Islet precursor cell (in vitro differentiated cells): ENCODE measurements around the gene TRIM40.
A peak's percentile ranks its signal among the peaks of the same experiment; 100 is the strongest.
"Not testable (repeated sequence)": the region's sequence is repeated elsewhere in the genome, so short reads cannot be mapped to it uniquely, and the experiment has no call there.

Experiments
- DNase-seq: peaks from one replicate; pipeline ENCODE4 v3.0.0-alpha.2; 2018

The TRIM40 gene

DNA sequence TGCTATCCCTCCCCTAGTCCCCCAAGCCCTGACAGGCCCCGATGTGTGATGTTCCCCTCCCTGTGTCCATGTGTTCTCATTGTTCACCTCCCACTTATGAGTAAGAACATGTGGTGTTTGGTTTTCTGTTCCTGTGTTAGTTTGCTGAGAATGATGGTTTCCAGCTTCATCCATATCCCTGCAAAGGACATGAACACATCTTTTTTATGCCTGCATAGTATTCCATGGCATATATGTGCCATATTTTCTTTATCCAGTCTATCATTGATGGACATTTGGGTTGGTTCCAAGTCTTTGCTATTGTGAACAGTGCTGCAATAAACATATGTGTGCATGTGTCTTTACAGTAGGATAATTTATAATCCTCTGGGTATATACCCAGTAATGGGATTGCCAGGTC, 29.3 kb downstream of the TRIM40 start:
- not testable (repeated sequence) for DNase-seq

DNA sequence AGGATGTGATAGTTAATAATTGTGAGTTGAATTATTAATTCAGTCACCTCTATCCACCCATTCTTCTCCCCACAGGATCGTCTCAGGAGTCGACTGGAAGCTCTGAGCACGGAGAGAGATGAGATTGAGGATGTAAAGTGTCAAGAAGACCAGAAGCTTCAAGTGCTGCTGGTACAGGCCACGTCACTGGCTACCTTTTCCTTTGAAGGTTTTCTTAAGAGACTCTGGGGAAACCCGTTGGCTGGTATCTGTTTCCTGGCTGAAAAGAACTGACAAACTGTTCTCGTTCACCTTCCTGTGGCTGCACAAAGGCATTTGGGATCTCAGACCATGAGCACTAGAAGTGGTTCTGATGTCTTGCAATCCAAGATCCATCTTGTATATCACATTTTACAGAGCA, 31.2 kb downstream of the TRIM40 start:
- DNase-seq = peak; percentile 3

DNA sequence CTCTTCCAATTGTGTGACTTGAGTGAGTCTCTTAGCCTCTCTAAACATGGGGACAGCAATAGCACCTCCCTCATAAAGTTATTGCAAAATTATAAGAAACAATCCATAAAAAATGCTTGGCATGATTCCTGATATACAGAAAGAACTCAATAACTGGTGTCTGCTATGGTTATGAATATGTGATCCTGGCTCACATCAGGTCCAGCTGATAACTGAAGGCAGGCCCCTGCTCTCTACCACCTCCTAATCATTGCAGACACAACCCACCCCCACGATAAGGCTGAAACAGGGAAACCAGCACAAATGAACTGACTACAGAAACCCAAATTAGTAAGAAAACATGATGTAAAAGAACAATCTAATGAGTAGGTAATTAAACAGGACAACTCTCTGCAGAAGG, 32.8 kb downstream of the TRIM40 start:
- peak; percentile 15 for DNase-seq

DNA sequence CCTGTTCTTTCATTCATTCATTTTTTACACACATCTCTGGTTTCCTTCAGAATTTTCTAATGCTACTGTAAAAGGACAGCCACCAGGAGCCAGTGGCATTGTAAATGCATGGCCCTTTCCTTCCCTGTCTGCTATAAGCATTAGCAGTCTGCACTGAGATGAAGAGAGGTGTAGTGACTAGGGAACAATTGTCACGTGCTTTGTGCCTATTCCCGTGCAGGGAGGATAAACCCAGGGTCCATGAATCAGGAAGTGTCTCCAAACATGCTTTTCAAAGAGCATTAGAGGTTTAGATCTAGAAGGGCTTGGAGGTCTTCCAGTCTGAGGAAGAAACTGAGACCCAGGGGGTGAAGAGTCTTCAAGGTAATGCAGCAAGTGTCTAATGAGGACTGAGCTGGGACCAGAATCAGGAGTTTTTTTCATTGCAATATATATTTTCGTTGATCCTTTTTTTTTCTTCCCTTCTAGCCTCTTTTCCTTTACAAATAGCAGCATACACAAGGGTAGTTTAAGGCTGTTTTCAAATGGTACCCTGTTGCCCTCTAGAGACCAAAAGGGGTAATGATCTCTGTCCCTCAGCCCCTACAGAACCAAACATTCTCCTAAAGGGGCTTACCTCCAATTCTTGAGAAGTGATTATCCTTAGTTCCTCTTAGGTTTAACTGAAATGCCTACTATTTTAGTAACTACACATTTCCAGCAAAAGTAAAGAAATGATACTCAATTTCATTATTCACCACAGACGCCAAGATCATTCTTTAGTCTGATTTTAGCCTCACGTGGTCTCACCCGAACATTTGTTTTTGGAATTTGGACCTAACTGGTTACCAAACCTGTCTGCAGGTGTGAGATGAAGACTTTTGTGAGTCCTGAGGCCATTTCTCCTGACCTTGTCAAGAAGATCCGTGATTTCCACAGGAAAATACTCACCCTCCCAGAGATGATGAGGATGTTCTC, 34.0 kb downstream of the TRIM40 start:
- DNase-seq = peak; percentile 54

DNA sequence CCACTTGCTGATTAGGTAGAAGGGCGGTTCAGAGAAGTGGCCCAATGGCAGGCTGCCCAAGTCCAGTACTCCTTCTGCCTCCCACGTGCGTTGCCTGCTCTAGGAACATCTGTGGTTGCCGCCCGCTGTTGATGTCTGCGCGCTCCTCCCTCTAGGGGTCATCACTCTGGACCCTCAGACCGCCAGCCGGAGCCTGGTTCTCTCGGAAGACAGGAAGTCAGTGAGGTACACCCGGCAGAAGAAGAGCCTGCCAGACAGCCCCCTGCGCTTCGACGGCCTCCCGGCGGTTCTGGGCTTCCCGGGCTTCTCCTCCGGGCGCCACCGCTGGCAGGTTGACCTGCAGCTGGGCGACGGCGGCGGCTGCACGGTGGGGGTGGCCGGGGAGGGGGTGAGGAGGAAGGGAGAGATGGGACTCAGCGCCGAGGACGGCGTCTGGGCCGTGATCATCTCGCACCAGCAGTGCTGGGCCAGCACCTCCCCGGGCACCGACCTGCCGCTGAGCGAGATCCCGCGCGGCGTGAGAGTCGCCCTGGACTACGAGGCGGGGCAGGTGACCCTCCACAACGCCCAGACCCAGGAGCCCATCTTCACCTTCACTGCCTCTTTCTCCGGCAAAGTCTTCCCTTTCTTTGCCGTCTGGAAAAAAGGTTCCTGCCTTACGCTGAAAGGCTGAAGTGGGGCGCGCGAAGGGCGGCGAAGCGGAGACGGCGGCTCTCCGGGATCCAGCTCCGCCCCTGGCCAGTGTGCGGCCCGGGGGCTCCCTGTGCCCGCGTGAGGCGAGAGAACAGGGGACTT, 35.9 kb downstream of the TRIM40 start:
- peak; percentile 86 for DNase-seq

DNA sequence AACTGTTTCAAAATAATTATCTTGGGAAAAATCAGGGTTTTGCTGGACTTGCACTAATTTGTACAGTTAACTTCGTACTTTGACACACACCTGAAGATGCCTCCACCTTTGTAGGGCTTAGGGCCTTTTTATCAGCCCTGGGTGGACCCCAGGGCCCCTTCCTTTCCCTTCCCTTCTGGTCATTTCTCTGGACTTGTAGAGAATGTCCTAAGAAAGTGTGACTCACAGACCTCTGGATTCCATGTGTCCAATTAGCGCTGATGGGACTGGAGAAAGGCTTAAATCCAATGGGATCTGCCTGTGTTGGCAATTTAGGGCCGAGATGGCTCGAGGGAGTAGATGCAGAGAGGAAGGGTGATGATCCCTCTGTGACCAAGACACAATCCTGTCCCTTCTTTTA, 36.7 kb downstream of the TRIM40 start:
- no peak for DNase-seq

DNA sequence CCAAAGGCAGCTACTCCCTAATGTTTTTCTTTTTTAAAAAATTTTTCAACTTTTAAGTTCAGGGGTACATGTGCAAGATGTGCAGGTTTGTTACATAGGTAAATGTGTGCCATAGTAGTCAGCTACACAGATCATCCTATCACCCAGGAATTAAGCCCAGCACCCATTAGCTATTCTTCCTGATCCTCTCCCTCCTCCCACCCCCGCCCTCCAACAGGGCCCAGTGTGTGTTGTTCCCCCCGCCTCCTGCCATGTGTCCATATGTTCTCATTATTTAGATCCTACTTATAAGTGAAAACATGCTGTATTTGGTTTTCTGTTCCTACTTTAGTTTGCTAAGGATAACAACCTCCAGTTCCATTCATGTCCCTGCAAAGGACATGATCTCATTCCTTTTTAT, 39.8 kb downstream of the TRIM40 start:
- DNase-seq = peak; percentile 7

DNA sequence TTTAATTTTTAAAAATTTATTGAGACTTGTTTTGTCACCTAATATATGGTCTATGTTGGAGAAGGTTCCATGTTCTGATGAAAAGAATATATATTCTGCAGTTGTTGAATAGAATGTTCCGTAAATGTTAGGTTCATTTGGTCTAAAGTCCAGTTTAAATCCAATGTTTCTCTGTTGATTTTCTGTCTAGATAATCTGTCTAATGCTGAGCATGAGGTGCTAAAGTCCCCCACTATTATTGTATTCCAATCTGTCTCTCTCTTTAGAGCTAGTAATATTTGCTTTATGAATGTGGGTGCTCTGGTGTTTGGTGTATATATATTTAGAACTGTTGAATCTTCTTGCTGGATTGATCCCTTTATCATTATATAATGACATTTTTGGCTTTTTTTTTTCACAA, 42.9 kb downstream of the TRIM40 start:
- DNase-seq = no peak

DNA sequence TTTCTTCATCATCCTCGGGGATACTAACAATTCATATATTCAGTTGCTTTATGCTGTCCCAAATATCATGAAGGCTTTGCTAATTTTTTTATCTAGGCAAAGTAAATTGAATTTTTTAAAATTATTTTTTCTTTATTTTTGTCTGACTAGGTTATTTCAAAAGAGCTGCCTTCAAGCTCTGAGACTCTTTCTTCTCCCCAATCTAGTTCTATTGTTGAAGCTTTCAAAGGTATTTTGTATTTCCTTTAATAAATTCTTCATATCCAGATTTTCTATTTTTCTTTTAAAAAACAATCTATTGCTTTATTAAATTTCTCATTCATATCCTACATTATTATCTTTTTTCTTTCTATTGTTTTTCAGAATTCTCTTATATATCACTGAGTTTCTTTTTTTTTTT, 44.2 kb downstream of the TRIM40 start:
- DNase-seq = no peak

DNA sequence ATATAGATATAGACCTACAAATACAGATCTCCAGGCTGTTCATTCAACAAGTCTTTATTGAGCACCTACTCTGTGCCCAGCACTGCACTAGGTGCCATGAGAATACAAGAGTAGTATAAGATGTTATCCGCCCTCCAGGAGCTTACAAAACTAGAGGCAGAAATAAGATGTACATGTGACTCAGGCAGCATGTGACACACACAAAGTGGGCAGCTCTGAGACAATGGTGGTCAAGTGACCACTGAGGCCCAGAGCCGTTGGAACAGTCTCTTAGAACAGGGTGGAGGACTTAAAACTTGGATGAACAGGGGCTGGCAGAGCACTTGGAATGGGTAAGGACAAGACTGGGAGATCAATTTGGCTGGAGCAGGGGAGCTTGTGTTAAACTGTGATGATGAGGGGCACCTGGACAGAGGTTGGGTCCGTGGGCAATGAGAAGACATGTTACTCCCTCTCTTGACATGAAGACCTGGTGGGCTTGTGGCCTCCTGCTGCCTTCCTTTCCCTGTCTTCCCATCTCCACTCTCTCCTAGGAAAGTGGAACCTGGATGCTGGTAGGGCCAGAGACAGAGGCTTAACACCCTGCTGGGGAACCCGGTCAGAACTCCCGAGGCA, 48.6 kb downstream of the TRIM40 start:
- no peak for DNase-seq

DNA sequence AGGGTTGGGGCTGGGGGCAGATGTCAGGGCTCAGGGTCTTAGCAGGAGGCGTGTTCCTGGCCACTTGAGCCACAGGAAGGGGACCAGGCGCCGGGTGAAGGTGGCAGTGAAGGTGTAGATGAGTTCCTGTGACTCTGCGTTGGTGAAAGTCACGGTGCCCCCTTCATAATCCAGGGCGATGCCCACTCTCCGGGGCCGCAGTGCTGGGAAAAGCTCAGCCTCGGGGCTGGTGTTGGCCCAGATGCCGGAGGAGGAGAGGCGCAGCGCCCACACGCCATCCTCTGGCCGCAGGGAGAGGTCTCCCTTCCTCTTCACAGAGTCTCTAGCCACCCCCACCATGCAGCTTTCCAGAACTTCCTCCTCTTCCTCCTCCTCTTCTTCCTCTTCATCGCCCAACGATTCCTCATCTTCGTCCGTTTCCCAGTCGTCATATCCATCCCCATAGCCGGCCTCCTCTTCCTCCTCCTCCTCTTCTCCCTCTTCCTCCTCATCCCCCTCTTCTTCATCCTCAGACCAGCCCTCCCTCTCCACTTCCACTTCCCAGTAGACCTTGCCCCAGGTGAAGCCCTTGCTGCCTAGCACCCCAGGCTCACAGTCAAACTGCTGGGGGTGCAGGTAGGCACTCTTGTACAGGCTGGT, 50.0 kb downstream of the TRIM40 start:
- no peak for DNase-seq

DNA sequence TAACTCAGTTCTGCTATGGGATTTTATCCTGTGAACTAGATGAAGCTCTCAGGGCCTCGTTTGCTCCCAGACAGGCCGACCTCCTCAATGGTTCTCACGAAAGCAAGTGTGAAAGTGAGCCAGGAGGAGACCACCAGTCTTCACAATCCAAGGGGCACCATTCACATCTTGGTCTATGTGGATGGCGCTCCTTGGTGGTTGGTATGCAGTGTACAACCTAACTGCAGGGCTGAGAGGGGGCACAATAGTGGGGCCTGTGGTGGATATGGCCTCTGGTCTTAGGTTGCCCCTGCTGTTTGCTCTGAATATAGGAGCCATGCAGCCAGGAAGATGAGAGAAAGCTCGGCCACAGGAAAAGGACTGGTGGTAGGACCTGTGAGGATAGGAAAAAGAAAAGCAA, 52.6 kb downstream of the TRIM40 start:
- DNase-seq = no peak

DNA sequence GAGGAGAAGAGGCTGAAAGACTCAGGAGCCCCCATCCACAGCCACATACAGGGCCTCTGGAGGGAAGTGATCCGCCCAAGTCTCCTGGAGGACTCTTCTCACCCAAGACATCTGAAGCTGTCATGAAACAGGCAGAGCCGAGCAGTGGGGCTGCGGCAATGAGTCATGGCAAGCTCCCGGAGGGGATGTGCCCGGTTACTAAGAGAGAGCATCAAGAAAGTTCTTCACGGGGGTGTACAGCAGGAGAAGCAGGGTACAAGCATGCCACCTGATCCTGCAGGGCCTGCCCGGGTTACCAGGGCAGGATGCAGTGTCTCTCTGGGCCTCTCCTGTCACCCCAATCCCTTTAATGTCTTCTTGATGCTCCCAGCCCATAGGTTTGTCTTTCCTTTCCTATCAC, 56.1 kb downstream of the TRIM40 start:
- DNase-seq = no peak

DNA sequence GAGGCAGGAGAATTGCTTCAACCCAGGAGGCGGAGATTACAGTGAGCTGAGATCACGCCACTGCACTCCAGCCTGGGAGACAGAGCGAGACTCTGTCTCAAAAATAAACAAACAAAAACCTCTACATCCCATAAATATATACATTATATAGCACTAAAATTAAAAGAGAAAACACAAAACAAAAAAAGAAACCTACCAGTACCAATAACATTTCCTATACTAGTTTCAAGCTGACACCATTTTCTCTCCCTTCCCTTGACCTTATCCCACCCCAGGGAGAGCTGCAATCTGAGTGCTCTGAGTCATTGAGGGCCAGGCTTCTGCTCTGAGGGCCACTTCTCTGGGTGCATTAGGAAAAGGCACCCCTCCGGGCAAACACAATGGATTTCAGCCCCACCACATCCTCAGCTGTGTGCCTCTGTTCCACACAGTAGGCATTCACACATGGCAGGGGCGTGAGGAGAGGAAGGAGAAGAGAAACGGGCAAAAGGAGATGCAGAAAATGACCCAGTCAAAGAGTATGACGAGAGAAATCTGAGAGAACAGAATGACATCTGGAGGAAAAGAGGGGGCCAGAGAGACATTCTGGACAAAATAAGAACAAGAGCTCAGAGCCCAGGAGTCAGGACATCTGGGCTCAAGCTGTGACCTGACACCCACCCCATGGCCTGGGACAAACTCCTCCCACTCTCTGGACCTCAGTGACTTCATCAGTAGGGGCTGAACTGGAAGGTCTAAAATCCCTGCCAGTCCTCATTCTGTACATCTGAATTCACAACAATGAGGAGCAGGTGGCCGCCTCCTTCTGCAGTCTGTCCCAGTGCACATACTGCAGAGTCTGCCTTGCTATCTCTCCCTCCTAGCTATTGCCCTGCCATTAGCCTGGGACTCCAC, 59.1 kb downstream of the TRIM40 start:
- no peak for DNase-seq

DNA sequence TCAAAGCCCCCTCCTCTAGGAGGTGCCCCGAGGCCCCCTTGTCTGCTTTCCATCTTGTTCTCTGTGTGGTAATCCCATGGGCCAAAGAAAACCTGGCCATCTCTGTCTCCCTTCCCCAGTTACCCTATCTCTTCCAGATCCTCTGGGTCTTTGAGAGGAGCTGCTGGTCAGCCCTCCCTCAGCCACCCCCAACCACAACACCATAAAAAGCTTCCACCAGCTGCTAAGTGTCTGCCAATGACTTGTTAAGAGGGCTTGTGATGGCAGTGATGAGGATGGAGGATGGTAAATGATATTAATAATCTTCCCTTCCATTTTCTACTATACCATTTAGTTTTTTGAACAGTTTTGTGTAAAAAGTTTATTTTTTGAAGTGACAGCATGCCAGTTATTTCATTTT, 60.0 kb downstream of the TRIM40 start:
- no peak for DNase-seq

DNA sequence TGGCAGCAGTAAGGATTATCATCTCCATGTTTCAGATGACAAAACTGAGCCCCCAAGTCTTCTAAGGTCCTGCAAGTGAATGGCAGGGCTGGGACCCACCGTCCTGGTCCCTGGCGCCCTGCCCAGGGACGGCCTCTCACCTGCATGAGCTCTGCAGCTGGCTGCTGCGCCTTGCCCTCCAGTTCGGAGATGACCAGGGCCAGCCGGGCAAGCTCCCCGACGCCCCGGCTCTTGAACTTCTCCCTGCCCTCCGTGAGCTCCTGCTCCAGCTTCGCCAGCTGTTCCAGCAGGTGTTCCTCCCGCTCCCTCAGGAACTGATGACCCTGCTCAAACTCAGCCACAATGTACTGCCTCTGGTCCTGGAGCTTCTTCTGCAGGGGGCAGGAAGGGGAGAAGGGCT, 60.4 kb downstream of the TRIM40 start:
- no peak for DNase-seq
